NCI-H1105 (cell line): Measurements from ENCODE around the gene NINL.
"Not testable (repeated sequence)": the region's sequence is repeated elsewhere in the genome, so short reads cannot be mapped to it uniquely, and the experiment has no call there.

ENCODE experiments used
- DNase-seq: peaks from one replicate; lab custom pipeline; 2025; lab: John Stamatoyannopoulos, UW

NINL gene

DNA sequence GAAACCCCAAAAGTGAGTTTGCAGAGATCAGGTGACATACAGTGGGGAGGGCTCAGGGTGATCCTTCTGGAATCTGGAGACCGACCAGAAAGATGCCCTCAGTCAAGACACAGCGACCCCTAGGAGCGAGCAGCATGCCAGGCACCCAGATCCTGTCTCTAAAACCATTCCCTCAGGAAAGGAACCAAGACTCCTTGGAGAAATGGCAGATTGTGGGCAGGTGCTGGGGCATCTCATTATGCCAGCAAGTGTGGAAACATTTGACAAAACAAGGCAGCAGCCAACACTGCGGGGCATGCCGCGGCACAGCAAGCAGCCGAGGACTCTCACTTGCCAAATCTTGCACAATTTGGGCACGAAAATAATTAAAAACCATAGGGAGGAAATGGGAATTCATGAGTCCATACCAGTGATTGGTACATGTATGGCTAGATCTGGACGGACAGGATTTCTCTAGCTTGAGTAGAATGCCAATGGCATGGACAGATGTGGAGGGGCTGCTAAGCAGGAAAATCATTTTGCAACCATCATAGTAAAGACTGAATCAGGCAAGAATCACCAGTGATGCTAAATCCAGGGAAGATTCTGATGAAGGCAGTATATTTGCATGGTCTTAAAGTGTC lies 101.0 kb downstream of the NINL start:
- DNase-seq: no peak

DNA sequence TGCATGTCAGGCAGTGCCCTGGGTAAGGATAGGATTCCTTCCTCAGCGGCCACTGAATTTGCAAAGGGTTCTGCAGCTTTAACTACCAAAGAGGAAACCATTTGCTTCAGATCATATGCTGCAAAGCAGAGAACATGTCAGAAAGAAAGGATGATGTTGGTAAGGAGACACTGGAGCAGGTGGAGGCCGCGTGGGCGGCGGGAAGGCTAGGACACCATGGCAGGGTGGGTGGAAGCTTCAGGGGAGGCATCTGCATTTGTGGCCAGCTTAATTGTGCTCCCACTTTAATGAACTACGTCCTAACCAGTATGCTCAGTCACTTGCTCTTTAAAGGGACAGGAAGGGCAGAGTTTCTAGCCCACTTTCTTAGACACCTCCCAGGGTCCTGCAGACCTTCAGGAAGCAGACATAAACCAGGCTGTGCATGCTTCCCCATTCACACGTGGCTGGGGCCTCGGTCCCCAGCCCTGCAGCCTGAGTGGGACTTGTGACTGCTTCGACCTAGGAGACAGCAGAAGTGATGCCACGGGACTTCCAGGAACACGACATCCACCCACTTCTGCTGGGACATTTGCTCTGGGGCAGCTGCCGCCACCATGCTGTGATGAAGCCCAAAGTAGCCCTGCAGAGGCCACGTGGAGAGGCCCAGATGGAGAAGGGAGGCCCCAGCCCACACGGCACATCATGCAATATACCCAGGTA lies 101.7 kb downstream of the NINL start:
- DNase-seq: no peak

DNA sequence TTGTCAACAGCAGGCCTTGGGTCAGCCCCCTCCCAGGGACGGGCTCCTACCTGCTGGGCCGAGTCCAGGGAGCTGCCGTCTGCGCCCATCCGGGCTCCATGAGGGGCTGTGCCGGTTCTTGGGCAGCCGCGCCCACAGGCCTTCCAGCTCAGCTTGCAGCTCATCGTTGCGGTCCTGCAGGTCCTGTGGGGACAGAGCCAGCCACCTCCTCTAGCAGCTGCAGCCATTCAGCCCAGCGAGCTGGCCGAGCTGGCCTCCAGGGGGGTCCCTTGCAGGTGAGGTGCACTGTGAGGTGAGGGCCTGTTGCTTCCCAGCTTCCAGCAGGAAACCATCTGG lies 103.4 kb downstream of the NINL start:
- no peak for DNase-seq

DNA sequence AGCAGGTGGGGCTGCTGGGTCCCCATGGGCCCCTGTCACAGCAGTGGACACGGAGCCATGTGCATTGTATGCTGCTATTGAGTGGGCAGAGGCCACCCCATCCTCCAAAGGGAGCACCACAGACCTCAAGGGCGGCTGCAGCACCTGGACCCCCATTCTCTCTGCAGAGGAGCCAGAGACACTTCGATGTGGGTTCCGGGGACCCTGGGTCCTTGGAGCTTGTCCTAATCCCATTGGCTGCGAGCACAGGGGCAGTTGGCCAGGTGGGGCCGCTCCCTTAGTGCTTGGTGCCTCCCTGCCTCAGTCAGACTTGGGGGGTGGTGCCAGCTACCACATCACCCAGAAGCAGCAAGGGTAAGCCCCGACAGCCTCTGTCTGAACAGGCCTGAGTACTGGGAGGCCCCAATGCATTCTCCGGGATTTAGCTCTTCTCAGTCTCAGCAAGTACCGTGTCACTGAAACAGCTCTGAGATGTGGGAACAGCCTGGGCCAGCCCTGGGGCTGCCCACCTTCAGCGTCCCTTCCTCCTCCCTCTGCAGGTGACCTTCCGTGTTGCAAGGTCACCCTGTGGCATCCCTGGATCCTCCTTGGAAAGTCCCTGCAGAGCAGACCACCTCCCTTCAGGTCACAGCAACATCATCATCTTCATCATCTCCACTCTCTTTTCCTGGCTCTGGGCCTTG lies 104.0 kb downstream of the NINL start:
- DNase-seq: no peak

DNA sequence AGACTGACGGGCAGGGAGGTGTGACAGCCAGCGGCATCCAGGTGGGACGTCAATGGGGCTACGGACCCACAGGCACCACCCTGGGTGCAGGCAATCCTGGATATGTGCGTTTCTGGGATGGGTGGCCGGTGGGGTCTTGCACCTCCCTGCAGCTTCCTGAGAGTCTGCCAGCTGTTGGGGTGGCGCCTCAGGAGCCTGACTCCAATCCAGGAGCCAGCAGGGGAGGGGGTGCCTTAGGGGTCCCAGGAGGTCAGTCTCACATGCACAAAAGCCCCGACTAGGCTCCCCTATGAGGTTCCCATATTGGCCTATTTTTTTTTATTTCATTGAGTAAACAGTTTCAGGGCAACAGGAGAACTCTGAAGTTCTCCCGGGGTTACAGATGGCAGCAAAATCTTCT lies 104.5 kb downstream of the NINL start:
- no peak for DNase-seq

DNA sequence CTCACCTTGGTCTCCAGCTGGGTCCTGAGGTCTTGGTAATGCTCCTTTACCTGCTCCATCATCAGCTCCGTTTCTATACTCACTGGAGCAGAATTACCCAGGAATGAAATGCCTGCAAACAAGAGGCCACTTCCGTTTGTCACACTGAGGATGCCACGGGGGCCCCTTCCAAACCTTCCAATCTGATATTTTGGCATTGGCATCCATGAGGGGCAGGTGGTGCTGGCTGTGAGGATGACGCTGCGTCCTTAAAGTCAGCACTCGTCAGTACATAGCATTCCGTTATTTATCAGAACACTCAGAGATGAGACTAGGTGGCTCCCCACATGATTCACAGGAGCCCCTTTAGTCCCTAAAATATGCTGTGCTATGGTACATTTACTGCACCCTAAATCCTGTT lies 105.2 kb downstream of the NINL start:
- no peak for DNase-seq

DNA sequence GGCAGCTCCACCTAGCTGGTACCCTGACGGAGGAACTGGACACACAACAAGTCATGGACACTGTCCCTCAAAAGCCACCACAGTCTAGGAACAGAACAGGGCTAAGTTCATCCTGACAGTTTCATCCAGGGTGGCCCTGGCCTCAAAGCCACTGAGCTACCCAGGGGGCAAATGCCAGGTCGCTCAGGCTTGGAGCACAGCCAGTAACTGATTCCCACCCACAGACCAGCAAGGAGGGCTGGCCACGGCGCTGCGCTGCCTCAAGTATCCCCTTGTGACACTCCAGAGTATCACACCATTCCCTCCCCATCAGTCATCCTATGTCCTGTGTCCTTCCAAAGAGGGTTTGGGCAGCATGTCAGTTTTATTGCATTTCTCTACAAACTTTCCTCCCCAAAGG lies 105.7 kb downstream of the NINL start:
- DNase-seq: no peak

DNA sequence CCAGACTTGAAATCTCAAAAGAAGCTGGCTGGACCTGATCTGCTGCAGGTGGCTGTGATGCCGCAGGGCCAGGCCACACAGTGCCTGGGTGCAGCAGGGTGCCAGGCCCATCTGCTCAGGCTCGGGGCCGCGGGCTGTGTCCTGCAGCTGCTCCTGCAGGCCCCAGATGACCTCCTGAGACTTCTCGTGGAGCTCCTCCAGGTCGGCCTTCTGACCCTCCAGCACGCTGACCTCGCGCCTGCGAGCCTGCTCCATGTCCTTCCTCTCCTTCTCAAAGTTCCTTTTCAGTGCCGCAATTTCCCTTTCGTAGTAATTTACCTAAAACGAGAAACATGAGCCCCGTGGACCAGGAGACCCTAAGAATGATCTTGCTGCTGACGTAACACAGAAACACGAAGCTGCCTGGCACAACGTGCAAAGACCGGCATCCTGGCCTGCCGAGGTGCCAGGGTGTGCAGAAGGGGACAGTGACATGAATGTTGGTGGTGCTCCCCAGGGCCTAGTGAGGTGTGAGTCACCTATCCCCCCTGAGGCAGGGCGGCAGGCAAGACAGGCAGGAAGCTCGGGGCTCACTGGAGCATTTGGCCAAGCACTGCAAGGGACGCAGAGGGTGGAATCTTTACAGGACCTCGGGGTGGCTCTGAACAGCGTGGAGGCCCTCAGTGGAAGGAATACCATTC lies 106.3 kb downstream of the NINL start:
- DNase-seq: no peak

DNA sequence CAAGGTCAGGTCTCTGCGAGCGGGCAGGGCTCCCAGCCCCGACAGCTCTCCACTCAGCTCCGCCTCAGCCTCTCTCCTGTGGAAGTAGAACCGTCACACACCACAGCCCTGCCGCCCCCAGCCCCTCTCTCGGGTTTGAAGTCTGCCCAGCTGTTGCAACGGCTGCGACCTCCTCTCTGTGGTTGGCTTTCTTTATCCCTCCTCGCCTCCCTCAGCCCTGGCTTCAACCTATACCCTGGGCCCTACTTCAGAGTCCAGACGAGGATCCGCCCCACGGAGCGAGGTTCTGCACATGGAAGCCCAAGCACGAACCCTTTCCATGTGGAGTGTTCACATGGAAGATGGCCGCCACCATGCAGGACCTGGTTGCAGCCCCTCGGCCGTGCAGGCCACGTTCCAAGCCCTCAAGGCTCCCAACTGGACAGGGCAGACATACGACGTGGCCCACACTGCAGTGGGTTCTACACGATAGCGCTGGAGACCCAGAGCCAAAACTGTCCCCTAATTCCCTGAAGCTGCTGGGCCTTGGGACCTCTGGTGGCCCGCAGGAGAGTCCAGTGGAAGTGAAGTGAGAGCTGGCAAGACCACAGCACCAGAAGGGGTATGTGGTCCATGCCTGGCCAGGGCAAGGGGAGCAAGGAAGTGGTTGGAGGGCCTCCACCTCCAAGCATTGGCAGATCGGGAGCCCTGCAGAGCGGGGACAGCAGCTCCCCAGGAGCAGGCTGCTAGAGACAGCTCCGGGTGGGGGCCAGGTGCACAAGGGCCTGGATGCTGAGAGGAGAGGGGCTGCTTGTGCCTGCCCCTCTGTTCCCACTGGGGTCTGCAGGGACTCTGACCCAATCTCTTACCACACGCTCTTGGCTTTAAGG lies 108.1 kb downstream of the NINL start:
- DNase-seq: no peak

DNA sequence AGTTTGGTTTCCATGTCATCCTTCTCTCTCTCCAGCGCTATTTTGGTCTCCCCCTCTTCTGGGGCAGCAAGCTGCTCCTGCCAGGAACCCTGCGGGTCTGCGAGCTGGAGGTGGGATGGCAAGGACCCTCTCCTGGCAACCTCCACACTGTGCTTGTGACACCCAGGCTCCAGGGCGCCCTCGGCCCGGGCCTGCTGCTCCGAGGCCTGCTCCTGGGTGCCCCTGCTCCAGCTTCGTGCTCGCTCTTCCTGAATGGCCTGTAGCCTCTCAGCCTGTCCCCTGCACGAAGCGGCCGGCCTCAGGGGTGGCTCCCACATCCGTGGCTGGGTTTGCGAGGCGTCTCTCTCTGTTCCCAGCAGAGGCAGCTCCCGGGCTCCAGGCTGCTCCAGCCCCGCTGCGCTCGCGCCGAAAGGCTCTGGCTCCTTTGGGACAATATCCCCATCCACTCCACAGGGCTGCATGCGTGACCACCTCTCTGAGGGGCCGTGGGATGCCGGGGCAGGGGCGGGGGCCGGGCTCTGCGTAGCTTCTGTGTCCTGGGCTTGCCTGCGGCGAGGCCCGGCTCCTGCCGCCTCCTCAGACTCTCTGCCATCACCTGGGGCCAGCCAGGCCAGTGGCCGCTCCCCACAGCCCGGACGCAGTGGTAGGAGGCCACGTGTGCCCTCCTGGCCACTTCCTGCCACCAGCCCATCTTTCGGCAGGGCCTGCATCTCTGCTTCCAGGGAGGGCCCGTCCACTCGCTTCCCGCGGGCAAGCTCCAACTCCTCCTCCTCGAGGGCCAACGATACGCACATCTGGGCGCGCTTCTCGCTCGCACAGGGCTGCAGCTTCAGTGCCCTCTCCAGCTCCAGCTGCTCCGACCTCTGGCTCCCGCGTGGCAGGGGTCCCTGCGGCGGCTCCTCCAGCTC lies 109.0 kb downstream of the NINL start:
- no peak for DNase-seq

DNA sequence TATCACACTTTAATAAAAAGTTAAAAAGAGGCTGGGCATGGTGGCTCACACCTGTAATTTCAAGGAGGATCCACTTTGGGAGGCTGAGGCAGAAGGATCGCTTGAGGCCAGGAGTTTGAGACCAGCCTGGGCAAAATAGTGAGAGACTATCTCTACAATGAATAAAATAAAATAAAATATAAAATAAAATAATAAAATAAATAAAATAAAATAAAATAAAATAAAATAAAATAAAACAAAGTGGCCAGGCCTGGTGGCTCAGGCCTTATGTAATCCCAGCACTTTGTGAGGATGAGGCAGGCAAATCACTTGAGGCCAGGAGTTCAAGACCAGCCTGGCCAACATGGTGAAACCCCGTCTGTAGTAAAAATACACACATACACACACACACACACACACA lies 112.0 kb downstream of the NINL start:
- not testable (repeated sequence) for DNase-seq

DNA sequence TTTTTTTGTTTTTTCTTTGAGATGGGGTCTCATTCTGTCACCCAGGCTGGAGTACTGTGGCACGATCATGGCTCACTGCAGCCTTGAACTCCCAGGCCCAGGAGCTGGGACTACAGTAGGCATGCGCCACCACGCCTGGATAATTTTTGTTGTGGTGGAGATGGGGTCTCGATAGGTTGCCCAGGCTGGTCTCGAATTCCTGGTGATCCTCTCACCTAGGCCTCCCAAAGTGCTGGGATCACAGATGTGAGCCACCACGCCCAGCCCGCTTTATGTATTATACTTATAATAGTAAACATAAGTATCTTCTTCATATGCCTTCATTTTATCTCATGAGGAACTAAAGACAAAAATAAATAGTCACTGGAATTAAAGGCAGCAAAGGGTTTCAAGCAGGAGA lies 114.3 kb downstream of the NINL start:
- no peak for DNase-seq

DNA sequence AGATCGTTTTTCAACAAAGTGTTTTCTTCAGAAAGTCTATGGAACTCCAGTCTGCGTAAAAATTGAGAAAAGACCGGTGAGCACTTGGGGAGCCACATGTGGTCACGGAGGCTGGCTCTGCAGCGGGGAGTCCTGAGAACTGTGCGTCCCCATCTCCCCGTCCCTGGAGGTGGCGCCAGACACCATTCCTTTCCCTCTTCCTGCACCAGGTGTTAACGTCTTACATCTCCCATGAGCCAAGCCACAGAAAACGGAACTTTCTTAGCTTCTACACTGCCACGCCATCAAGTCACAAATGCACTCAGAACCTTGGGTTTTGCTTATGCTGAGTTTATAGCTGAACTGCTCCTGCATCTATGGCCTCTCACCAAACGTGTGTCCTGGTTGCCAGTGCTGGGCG lies 115.3 kb downstream of the NINL start:
- peak; percentile 1 for DNase-seq

DNA sequence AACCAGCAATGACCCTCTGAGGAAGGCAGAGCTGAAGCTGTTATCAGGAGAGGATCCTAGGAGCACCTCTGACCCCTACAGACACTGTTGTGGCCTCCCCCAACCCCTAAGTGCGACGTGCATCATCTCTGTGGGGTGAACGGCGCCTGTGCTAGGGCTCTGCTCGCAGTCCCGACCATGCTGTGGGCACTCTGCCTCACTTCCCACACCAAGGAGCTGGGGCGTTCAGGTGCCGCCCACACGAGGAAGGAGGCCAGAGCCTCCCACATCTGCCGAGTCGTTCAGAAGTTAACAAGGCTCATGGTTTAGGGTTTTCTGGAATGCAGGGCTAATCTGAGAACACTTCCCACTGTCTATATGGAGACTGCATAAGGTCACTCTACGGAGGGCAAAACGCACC lies 115.8 kb downstream of the NINL start:
- DNase-seq: no peak

DNA sequence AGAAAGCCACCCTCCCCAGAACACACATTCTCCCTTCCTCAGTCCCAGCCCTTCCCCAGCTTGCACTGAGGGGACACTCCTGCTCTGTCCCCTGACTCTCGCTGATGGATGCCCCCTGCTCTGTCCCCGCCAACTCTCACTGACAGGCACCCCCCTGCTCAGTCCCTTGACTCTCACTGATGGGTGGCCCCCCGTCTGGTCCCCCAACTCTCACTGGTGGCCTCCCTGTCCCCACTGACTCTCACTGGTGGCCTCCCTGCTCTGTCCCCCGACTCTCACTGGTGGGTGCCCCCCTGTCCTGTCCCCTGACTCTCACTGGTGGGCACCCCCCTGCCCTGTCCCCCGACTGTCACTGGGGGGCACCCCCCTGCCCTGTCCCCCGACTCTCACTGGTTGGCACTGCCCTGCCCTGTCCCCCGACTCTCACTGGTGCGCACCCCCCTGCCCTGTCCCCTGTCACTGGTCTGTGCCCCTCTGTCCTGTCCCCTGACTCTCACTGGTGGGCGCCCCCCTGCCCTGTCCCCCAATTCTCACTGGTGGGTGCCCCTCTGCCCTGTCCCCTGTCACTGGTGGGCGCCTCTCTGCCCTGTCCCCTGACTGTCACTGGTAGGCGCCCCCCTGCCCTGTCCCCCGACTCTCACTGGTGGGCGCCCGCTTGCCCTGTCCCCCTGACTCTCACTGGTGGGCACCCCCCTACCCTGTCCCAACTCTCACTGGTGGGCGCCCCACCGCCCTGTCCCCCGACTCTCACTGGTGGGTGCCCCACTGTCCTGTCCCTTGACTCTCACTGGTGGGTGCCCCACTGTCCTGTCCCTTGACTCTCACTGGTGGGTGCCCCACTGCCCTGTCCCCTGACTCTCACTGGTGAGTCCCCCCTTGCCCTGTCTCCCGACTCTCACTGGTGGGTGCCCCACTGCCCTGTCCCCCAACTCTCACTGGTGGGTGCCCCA lies 116.9 kb downstream of the NINL start:
- no peak for DNase-seq

DNA sequence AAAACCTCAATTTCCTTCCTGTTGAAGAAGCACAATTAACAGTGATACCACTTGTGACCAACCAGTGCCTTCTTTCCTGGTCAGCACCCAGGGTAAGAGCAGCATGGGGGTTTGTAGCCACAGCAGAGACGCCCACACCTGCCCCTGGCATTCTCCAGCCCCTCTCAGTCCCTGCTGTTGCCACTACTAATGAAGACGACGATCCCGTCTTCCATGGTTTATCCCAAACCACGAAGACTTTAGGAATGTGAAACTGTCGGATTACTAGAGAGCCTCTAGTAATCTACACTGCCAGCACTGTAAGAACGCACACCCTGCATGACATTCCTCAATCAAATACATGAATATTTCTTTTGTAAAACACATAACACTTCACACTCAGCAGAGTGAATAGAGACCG lies 117.9 kb downstream of the NINL start:
- no peak for DNase-seq

DNA sequence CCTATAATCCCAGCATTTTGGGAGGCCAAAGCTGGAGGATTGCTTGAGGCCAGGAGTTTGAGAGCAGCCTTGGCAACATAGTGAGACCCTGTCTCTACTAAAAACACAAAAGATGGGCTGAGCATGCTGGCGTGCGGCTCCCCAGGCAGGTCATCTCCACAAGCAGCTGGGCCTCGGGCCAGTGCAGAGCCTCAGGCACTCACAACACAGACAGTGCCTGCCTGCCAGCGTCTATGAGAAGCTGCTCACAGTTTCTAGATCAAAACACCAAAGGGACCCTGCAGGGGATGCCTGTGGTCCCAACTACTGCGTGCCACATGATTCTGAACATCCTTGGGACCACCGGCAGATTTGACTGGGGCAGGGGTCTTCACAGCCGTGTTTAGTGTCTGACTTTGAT lies 118.5 kb downstream of the NINL start:
- DNase-seq: no peak

DNA sequence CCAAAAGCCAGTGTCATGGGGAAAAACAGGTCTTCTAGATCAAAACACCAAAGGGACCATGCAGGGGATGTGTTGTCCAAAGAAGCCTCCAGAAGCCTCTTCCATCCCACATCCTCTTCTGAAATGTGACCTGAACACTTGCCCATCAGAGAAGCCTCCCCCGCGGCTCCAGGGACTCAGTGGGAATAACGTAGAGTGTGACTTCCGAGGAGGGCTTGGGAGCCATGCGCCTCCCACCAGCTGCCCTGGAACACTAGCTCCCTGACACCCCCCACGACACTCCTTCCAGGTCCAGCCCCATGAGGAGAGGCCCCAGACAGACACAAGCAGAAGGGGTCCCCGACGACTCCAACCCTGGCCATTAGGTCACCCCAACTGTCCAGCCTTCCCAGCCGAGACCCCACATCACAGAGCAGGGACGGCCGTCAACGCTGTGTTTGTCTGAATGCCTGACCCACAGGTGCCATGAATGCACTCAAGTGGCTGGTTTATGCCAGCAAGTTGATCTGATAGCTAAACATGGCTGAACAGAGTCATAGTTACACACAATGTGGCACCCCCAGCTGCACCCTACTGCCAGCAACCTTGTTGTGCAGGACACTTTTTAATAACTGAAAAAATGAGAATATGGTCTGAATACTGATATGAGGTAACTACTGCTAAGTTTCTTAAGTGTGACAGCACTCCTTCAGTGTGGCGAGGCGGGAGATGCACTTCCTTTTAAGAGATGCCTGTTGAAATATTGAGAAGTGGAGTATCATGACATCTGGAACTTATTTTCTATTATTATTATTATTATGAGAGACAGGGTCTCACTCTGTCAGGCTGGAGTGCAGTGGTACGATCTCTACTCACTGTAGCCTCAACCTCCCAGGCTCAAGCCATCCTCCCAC lies 119.8 kb downstream of the NINL start:
- DNase-seq: no peak
